Skin epidermis (tissue), 12 donors: ENCODE measurements around the gene SMAD5.

Experiments
- H3K27ac ChIP-seq, 21 experiments: fragments of 200-600 bp; sonication (generic) in 11 of 21; one replicate each; pipeline ENCODE4 v1.5.0; 2020; ENCODE audit warnings: mild to moderate bottlenecking in 3 of 21, inconsistent platforms in 2 of 21, moderate library complexity in 2 of 21
- H3K4me3 ChIP-seq, 7 experiments: fragments of 200-600 bp; sonication (generic) in 2 of 7; one replicate each; pipeline ENCODE4 v1.5.0; 2020; ENCODE audit warnings: inconsistent platforms in 2 of 7, mild to moderate bottlenecking in 2 of 7, moderate library complexity in 1 of 7

SMAD5 gene

DNA sequence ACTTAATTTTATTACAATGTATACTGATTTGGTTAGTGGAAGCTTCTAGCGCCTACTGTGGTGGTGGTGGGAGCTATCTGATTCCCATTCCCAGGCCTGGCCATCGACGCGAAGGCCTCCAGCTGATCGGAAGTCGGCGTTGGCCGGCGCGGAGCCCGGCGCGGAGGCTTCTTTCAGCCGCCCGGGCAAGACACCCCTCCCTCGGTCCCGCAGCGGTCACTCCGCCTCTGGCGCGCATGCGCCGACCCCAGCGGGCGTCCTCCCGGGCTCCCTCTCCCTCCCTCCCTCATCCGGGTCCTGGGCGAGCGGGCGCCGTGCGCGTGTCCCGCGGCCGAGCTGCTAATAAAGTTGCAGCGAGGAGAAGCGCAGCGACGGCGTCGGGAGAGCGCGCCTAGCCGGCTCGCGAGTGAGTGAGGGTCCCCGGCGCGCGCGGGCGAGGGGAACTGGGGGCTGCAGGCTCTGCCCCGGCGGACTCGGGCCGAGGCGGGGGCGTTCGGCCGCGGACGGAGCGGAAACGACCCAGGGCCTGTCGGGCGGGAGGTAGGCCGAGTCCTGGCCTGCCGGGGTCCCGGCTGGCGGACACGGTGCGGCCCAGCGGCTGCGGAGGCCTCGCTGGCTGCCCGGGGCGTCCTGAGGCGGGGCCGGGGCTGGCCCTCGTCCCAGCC, at the start of gene SMAD5:
Gene SMAD5 (plus strand): TSS at position 289 of the 665 bp plus-strand sequence. CDS start 20,916 bp downstream, outside the sequence.
- peak within 1 kb of the TSS; percentile 79 to 99 (median 98) for H3K27ac ChIP-seq

DNA sequence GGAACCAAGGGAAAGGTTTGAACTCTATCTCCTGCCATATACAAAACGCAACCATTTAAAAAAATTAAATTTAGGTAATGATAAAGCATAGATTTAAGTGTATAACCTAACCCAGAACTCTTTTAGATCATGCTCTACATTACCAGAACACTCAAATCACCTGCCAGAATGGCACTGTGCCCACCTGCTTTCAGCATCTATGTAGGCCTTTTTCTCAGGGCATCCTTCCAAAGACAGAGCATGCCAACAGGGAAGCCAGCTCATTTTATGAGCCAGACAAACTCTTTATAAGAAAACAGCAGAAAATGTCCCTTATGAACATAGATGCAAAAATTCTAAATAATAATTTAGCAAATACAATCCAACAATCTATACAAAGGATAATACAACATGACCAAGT, 47.9 kb upstream of the SMAD5 start:
- Histone ChIP-seq H3K27ac (no peak overlapping the region), H3K4me3 (no peak overlapping the region)

More for the DNA sequence above, at the start of gene SMAD5:
- H3K4me3 ChIP-seq: peak within 1 kb of the TSS; percentile 50 to 99 (median 89)

DNA sequence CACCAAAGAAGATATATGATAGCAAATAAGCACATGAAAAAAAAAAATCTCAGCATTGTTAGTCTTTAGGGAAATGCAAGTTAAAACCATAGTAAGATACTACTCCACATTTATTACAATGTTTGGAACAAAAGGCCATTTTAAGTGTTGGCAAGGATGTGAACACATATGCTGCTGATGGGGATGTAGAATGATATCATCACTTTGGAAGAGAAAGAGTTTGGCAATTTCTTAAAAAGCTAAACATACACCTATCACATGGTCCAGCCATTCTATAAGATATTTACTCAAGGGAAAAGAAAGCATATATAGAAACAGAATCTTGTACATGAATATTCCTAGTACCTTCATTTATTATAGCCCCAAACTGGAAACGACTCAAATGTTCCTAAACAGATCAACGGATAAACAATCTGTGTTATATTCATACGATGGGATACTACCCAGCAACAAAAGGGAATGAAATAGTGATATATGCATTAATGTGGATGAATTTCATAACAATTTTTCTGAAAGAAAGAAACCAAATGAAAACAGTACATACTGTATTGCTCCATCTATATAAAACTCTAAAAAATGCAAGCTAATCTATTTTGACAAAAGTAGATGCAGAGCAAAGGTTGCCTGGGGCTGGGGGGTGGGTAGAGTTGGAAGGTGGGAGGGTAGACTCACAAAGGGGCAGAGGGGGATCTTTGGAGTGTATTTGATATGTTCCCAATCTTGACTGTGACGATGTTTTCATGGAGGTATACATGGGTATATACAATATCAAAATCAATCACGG, 45.7 kb upstream of the SMAD5 start:
- H3K27ac ChIP-seq: peak overlapping the region in 4 of 21 experiments; percentile 19 to 64 (median 39)
- no peak overlapping the region for H3K4me3 ChIP-seq

DNA sequence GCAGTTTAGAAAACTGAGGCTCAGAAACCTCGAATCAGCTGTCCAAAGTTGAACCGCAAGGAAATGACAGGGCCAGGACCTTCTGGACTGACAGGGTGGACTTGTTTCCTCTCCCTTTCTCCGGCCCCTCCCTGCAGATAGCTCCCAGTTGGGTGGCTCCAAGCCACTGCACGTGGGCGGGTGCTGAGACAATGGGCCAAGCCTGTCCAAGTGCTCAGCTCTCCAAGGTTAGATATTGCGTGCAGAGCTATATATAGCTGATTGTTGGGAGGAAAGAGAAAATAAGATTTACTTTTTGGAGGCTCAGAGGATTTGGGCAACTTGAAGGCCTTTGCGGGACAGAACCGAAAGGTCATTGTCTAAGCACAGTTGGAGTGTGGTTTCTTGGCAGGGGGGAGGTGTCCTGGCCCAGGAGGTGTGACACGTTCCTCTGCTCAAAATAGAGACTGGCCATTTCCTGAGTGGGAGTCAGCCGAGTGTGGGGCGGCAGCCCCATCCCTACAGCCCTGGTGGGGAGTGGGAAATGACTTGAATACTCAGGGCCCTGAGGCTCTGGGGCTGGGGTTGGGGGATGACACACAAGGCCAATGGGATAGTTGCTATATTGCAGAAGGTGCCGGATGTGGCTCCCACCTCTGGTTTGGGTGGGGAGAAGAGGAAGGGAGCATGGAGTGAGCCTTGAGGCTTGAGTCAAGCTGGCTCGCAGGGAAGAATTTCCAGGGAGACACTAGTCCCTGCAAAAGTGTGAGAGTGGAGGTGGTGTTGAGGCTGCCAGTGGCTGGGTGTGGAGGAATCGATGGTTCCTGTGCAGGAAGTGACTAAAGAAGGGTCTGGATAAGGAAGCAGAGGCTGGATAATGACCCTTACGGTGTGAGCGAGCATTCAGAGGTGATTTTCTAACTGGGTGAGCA, 44.4 kb upstream of the SMAD5 start:
- H3K4me3 ChIP-seq: no peak overlapping the region
- H3K27ac ChIP-seq: peak overlapping the region in 15 of 21 experiments; percentile 8 to 78 (median 59)

DNA sequence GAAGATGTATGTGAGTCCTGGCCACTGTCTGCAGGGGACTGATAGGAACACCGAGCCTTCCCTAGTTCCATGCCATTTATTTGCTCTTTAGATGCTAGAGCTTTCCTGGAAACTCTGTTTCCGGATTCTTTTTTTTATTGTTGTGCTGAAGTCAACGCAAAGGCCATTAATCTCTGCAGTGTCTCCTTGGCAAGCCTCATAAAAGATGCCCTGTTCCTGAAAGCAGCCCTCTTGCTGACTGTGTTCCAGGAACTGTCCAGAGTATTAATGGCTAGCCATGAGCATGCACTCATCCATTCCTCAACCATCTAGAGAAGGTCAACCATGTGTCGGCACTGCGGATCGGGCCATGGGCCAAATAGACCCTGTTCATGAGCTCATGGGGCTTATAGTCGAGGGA, 42.9 kb upstream of the SMAD5 start:
- Histone ChIP-seq H3K27ac (no peak overlapping the region), H3K4me3 (no peak overlapping the region)

DNA sequence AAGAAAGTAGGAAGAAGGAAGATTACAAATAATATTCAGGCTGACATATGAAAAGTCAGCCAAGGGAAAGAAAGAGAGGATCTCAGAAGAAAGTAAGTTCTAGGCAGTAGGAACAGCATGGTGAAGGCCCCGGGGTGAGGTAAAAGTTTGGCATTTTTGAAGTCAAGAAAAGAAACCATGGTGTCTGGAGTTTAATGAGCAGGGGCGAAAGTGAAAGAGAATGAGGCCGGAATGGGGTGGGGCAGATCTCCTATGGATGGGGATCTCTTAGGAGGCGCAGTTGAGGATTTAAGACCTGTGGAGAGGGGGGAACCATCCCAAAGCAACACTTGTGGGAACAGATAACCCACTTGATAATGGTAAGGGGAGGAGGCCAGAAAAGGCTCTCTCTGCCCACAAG, 42.3 kb upstream of the SMAD5 start:
- H3K27ac ChIP-seq: no peak overlapping the region
- no peak overlapping the region for H3K4me3 ChIP-seq

DNA sequence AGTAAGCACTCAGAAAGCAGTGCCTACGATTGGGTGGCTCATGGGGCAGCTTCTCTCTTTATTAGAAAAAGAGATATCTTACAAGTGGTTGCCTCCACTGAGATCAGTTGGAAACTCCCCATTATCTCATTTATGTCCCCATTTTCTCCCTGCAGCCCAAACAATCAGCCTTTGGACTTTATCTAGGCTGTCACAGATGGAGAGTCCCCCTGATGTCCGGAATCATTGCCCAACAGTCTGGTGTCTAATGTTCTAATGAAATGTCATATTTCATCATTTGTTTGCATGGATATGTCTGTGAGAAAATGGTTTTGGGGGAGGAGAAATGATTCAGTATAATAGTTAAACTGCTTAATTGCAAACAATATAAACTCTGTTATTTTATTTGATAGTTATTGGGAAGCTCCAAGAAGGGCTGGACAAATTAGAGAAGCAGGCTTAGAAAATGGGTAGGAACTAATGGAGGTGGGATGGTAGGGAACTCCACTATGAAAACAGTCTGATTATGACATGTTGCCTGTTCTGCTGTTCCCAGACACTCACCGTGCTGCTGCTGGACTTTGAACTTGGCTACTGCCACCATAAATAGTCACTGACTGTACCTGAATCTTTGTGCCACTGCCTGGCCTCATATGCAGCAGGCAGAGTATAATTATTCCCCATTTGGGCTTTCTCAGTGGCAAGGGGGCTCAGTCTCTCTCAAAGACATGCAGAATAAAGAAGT, 38.3 kb upstream of the SMAD5 start:
- Histone ChIP-seq H3K27ac (no peak overlapping the region), H3K4me3 (no peak overlapping the region)

DNA sequence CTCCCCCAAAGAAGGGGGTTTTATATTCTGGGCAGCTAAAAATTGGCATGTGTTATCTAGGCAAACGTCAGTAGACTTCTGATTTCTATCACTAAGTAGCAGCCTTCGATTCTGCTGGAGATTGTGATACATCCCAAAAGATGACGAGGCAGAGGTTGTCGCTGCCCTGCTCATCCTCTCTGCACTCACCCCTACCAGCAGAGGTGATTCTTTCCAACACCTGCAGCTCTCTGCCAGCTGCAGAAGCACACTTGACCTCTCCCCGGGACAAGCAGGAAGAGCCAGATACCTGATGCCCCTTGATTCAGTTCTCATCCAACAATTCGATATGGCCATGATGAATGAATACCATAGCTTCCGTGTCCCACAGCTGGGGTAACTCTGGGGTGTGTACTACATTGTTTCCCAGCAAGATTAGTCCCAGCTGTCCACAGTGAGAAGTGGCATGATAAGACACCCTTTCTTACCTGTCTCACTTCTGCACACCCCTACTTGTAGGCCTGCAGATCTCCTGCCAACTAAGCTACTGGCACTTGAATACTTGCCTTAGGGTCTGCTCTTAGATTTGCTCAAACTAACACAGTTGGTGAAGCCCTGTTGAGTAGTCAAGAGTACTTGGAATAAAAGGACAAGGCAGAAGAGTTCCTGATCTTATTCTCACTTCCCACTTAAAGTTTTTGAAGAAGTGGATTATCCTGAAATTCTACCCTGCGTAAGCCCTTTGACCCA, 37.6 kb upstream of the SMAD5 start:
- no peak overlapping the region for H3K27ac ChIP-seq

DNA sequence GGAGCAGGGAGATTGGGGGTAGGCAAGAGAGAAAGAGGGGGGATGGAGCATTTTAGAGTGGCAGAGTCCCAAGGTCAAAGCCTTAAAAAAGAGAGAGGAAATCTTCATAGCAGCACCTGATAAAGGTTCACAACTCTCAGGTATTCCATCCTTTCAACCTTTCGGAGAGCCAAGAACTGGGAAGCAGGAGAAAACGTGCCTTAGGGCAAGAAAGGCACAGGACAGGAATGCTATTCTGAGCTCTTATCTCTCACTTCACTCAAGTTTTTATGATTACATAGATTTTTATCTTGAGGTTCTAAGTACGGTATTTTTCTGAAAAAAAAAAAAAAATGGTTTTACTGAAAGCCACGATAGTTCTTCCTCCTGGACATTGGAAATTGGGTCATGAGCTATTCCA, 34.5 kb upstream of the SMAD5 start:
- H3K27ac ChIP-seq: no peak overlapping the region
- no peak overlapping the region for H3K4me3 ChIP-seq

More for the DNA sequence above, 37.6 kb upstream of the SMAD5 start:
- H3K4me3 ChIP-seq: no peak overlapping the region

DNA sequence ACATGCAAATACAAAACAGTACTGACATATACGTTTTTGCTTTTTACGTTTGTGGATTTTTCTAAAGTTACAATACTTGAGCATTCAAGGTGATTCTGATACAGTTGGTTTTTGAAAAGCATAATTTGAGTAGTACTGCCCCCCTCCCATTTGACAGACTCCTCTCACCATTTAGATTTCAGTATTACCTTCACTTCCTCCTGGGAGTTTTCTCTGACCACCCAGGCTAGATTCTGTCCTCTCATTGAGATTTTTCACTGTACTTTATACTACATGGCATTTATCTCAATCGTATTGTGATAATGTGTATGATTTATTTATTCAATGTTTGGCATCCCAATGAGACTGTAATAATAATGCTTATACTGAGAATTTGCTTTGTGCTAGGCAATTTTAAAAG, 32.8 kb upstream of the SMAD5 start:
- Histone ChIP-seq H3K4me3 (no peak overlapping the region), H3K27ac (no peak overlapping the region)

DNA sequence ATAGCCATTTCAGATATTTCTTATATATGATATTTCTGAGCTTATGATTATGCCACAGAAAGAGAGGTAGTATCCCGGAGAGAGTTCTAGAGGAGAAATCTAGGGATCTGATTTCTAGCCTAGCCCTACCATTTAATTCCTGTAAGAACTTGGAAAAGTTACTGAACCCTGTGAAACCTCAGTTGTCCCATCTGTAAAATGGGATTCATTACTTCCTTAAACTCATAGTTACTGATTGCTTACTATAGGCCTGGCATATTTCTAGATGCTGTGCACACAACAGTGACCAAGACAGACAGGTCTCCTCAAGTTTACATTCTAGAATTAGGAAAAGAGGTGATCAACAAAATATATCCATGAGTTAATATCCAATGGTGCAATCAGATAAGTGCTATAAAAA, 30.8 kb upstream of the SMAD5 start:
- Histone ChIP-seq H3K4me3 (no peak overlapping the region), H3K27ac (no peak overlapping the region)

DNA sequence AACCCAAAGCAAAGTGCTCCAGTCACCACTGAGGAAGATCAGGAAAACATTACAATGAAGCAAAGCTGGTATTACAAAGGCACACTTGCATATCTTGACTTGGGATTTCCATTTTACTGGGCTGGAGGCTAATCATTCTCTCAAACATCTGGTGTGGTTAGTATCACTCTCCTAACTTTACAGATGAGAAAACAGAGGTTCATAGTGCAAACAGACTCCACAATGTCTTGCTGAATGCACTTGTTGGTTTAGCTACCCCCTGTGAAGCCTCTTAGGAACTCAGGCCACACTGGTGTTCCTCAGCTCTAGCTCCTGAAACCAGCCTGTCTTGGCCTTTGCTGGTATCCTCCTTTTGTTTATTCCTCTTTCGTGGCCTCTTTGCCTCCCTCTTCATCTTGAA, 29.5 kb upstream of the SMAD5 start:
- Histone ChIP-seq H3K27ac (no peak overlapping the region), H3K4me3 (no peak overlapping the region)

DNA sequence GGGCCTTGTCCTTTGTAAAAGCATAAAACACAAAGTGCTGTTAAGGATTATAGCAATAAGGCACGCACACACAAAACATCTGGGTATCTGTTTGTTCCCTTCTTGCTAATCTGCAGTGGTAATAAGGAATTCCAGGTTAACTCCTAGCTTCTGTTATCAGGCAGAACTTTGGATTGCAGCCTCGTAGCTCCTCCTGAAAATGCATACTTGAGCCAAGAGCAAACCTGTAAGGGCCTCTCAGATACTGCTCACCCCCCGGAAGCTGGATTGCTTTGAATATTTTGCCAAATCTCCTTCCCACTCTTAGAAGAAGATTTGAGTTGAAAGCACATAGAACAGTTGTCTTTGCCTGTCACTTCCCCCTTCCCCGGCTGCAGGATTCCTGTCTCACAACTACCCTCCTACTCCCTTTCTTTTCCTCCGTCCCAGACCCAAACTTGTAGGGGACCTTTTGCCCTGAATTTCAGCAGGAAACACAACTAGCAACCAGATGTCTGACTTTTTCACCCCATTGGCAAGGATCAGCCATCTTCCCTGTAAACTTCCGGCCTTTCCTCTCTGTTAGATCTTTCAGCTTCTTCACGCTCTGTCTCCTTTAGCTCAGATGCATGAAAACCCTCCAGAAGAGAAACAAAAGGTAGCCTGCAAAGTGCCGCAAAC, 28.2 kb upstream of the SMAD5 start:
- H3K27ac ChIP-seq: no peak overlapping the region

DNA sequence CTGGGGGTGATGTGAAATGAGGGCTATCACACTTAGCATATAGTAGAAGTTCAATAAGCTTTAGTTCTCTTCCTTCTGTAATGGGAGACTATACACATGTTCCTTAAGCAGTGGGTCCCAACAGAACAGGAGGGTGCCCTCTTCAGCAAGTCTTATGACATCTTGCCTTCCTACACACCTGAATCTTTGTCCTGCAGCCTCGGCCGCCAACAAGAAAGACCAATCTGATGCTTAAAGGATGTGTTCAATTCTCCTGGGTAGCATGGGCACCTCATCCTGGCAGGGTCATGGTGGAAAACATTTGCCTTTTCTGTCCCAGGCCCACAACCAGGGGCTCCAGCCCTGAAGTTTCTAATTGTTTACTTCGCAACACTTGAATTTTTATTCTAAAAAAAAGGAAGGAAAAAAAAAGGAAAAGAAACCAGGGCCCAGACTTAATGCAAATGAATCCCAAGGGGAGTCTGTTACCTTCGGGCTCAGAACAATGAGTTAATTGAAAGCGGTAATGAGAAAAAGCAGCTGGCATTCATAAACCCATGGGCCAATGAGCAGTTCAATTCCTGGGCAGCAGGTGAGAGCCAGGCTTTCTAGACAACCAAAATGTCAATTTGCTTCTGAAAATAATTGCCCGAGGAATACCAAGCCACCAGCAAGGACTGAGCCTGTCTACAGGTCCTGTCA, 26.2 kb upstream of the SMAD5 start:
- Histone ChIP-seq H3K27ac (no peak overlapping the region), H3K4me3 (no peak overlapping the region)

More for the DNA sequence above, 28.2 kb upstream of the SMAD5 start:
- no peak overlapping the region for H3K4me3 ChIP-seq

DNA sequence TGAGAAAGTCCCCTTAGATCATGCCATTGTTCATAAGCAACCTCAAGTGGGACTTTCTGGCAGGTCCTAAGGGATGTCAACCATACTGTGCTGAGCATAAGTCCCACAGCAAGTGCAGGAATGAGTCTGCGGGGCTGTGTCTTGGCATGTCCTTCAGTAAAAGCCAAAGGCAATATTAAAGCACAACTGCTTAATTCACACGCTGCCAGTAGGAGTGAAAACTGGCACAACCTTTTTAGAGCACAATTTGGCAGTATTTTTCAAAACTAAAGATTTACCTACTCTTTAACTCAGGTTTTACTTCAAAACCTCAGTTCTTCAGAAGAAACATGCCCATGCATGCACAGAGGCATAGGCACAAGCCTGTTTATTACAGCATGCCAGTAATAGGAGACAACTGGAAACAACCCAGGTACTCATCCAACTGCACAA, 24.4 kb upstream of the SMAD5 start:
- H3K27ac ChIP-seq: peak overlapping the region in 2 of 21 experiments; percentile 4 to 17

DNA sequence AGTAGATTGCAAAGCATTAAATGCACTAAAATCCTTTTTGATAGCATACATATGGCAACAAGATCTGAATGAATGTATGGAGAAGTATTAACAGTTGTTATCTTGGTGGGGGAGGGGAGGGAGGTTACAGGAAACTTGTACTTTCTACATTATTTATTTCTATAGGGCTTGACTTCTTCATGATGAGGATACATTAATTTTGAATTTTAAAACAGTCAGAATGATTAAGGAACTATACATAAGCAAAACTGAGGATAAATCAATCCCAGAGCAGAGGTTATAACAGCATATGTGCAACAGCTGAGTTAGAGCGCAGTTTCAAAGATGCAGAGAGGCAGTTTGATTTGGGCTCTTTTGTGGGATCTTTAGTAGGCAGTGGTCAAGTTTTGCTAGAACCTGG, 23.9 kb upstream of the SMAD5 start:
- Histone ChIP-seq H3K4me3 (no peak overlapping the region), H3K27ac (peak overlapping the region in 1 of 21 experiments; percentile 30)

More for the DNA sequence above, 24.4 kb upstream of the SMAD5 start:
- no peak overlapping the region for H3K4me3 ChIP-seq

DNA sequence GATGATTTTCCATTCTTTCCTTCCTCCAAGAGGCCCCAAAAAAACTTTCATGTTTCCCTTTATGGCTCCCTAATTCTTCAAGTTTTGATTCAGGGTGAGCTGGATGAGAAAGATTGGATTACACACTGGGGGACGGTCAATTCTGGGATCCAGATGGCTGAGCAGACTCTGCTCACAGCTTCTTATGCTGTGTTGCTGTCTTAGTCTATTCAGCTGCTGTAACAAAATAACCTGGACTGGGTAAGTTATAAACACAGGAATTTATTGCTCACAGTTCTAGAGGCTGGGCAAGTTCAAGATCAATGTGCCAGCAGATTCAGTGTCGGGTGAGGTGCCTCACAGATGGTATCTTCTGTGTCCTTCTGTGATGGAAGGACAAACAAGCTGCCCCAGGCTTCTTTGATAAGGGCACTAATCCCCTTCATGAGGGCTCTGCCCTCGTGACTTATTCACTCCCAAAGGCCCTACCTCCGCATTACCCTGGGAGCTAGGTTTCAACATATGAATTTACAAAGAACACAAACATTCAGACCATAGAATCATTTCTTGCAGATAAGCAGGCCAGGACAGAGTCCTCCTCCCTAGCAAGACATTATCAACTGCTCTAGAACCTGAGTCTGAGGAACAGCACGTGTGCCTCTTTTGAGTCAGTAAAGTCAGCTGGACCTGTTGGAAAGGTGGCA, 23.1 kb upstream of the SMAD5 start:
- no peak overlapping the region for H3K4me3 ChIP-seq
- peak overlapping the region in 4 of 21 experiments; percentile 2 to 34 (median 22) for H3K27ac ChIP-seq
